GM12872 (cell line): ENCODE data around the gene KRCC1.

Experiments
- TF ChIP-seq, protein P1 (sequence below): IDR thresholded peaks from 3 replicates; pipeline ENCODE4 v1.5.1; 2011; ENCODE audit warnings: low read depth, mild to moderate bottlenecking, low read length, moderate library complexity; ENCODE audit not compliant: insufficient read depth

The KRCC1 gene

GRCh38 chr2:88054782-88055370 lies 707 bp downstream of the KRCC1 start:
- TF ChIP-seq, protein P1, sequence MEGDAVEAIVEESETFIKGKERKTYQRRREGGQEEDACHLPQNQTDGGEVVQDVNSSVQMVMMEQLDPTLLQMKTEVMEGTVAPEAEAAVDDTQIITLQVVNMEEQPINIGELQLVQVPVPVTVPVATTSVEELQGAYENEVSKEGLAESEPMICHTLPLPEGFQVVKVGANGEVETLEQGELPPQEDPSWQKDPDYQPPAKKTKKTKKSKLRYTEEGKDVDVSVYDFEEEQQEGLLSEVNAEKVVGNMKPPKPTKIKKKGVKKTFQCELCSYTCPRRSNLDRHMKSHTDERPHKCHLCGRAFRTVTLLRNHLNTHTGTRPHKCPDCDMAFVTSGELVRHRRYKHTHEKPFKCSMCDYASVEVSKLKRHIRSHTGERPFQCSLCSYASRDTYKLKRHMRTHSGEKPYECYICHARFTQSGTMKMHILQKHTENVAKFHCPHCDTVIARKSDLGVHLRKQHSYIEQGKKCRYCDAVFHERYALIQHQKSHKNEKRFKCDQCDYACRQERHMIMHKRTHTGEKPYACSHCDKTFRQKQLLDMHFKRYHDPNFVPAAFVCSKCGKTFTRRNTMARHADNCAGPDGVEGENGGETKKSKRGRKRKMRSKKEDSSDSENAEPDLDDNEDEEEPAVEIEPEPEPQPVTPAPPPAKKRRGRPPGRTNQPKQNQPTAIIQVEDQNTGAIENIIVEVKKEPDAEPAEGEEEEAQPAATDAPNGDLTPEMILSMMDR: no peak

DNA sequence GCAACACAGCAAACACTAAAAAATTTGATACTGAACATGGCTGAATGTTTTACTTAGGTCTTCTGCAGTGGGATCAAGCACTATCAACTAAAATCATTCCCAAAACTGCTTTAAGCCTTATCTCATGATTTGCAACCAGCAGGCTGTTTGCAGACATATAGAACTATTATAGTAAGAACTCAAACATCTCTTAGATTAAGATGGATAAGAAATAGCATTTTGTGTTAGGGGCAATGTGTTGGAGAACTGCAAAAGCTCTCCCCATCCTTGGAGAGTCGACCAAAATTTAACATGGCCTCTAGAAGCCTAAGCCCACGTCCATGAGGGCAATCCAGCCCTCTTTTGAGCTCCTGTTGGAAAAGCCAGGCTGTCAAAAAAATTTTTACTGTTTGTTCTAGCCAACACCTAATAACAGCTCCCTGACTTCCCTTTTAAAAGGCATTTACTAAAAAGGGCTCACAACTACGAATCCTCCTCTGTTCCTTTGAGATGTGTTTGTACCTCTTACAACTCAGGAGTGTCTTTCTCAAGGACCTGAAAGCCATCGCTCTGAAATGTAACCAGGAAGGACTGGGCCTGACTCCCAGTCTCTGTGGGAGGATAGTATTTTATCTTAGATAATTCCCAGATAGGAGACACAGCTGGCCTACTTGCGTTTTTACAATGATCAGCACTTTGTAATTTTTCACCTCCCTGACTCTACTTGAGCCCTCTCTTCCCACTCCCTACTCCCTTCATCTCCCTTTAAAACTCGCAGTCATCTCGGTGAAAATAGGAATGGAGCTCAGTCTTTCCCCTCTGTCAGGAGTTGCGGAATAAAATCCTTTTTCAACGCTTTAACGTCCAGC lies 1.4 kb downstream of the KRCC1 start:
- TF ChIP-seq, protein P1: no peak

- TF ChIP-seq, protein P1: no peak
These were observed 2.3 kb downstream of the KRCC1 start for GRCh38 chr2:88053296-88053695.

- TF ChIP-seq, protein P1: no peak
These were observed 3.8 kb downstream of the KRCC1 start for GRCh38 chr2:88051792-88052191.

- TF ChIP-seq, protein P1: no peak
These were observed 6.0 kb downstream of the KRCC1 start for GRCh38 chr2:88049622-88050021.

GRCh38 chr2:88048541-88048940 lies 7.0 kb downstream of the KRCC1 start:
- TF ChIP-seq, protein P1: no peak

DNA sequence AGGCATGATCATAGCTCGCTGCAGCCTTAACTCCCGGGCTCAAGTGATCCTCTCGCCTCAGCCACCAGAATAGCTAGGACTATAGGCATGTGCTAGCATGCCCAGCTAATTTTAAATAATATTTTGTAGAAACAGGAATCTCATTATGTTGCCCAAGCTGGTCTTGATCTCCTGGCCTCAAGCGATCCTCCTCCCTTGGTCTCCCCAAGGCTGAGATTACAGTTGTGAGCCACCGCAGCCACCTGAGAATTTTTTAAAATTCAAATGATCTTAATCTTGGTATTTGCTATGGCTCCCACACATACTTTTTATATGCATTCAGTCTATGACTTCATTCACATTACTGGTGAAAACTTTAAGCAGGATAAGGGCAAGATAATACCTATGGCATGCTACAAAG lies 13.1 kb downstream of the KRCC1 start:
- TF ChIP-seq, protein P1: no peak
